NCI-H2081 treated with DMSO at 0.1 percent for 48 hours (cell line): ENCODE data around the gene MGLL.

Experiments used
- DNase-seq: peaks from one replicate; lab custom pipeline; 2025; lab: John Stamatoyannopoulos, UW

MGLL gene

GRCh38 chr3:127652246-127652995 lies 169.9 kb downstream of the MGLL start:
- DNase-seq: no peak

DNA sequence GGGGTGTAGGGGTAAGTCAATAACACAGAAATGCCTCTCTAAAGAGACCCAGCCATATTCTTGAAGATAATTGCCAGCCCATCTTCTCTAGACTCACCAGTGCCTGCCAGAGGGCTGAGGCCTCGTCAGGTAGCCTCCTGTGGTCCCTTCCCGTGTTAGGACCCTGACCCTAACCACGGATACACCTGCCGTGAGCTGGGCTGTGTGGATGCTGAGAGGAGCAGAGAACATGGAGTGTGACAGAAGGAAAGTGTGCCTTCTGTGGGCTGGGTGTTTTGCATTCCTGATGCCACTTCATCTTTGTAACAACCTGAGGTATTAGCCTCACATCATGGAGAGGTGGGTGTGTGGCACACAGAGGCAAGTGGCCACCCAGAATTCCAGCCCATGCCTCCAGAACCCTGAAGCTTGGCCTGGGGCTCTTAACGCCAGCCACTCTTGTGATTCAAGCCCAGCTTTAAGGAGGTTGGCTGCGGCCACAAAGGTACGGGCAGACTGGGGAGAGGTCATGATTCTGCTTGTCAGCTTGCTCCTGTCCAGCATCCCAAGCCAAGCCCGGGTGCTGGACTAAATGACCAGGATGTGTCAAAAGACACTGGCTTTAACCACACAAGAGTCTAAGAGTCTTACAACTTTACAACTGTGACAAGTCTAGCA lies 170.7 kb downstream of the MGLL start:
- no peak for DNase-seq

- DNase-seq: no peak
Measured at GRCh38 chr3:127650236-127650635, 172.1 kb downstream of the MGLL start.

DNA sequence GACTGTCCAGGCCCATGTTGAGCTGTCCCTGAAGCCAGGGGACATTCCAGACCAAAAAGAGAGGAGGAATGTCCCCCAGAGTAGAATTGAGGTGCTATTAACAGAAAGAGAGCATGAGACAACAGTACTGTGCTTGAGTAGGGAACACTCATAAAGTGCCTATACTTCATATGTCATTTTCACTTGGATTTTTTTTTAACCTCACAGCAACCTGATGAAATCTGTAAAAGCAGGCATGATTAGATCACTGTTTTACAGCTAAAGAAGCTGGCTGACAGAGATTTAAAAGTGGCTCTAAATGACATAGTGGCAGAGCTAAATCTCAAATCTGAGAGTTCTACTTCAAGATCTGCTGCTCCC lies 174.5 kb downstream of the MGLL start:
- no peak for DNase-seq

GRCh38 chr3:127647166-127647844 lies 175.0 kb downstream of the MGLL start:
- DNase-seq: no peak

- no peak for DNase-seq
Measured at GRCh38 chr3:127646501-127647046, 175.7 kb downstream of the MGLL start.

- DNase-seq: no peak
Measured at GRCh38 chr3:127645371-127646015, 176.8 kb downstream of the MGLL start.

GRCh38 chr3:127644641-127645370 lies 177.5 kb downstream of the MGLL start:
- DNase-seq: no peak

GRCh38 chr3:127640042-127640355 lies 182.3 kb downstream of the MGLL start:
- no peak for DNase-seq

DNA sequence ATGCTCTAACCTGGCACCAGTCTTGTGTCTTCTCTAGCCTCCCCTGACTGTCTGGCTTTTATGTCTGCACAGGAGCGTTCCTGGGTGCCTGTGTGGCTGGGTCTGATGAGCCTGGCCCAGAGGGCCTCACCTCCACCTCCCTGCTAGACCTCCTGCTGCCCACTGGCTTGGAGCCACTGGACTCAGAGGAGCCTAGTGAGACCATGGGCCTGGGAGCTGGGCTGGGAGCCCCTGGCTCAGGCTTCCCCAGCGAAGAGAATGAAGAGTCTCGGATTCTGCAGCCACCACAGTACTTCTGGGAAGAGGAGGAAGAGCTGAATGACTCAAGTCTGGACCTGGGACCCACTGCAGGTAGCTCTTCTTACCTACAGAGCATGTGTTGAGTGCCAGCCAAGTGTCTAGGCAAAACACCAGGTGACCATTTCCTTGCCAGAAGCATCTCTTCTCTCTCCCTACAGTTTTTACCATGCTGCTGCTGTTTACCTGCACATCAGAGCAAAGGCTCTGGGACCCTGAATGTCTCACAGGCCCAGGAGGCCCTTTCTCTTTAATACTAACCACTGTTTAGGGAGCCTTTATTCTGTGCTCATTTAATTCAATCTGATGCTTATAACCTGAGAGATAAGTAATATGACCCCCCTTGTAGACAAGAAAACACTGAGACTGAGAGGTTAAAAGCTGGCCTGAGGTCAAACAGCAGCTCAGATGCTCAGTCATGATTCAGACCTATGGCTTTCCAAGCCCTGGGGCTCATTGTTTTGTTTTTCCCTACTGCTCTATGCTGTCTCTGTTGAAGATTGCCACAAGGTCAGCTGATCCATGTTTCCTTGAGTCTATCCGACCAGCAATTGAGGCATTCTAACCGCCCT lies 182.9 kb downstream of the MGLL start:
- no peak for DNase-seq
